Measurements from ENCODE around the gene FOXD3.

FOXD3 gene

DNA sequence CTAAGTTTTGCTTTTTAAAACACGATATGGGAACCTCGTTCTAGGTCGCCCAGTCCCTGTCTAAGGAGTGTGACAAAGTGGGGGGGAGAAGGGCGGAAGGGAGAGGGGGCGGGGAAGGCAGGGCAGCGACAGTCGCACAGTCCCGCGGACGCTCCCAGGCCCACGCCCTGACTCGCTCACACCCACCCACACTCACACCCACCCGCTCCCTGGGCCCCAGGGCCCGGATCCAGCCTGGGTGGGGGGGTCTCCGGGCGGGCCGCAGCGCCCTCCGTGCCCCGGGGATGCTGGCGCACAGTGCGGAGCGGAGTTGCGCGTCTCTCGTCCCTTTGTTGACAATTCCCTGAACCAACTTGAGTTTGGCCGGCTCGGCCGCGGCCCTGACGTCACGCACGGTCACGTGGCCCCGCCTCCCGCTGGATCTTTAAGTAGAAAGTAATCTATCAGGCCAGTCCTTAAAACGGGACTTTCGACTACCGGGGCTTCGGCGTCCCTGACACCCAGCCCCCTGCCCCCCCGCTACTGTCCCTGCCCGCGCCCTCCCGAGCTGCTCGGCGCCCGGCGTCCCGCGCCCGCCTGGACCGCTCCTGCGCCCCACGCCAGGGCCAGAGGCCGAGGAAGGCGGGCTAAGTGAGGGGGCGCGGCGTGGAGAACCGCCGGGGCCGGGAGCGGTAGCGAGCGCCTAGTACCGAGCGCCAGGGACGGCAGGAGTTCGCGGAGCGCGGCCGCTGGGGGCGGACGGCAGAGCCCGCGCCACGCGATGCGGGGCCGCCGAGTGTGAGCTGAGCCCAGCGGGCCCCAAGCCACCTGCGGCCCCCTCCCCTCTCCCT, at the start of gene FOXD3:
Gene FOXD3 (plus strand): TSS at position 454 of the 830 bp plus-strand sequence. CDS start 492 bp downstream, outside the sequence.
- DNase-seq: peak; percentile 11 to 42

DNA sequence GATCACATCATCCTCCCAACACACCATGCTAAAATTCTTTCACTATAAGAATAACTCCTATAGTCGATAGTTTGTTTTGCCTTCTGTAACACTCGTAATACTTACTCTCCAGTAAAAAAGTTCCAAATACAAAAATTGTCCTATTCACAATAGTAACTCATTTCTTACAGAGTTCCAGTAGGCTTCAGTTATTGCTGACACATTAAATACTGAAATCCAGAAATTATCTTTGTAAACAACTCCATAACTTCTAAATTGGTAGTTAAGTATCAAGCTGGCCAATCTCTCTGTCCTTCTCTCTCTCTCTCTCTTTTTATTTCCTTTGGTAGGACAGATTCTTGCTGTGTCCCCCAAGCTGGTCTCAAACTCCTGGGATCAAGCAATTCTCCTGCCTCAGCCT, 49.6 kb upstream of the FOXD3 start:
- no peak for DNase-seq

DNA sequence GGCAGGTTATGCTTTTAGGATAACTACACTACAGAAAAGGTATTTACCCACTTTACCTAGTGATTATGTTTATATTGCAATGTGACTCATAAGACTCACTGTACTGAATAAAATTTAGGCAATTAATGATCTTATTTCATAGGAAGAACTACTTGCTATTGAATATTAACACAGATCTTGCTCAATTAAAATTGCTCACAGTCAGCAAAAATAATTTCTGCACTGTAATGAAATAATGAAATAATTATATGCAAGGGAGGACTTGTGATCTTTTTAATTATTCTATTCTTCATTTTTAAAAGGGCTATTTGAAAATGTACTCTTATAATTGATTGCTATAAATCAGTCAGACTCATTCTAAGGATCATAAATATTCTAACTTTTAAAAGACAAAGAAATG, 48.0 kb upstream of the FOXD3 start:
- no peak for DNase-seq

DNA sequence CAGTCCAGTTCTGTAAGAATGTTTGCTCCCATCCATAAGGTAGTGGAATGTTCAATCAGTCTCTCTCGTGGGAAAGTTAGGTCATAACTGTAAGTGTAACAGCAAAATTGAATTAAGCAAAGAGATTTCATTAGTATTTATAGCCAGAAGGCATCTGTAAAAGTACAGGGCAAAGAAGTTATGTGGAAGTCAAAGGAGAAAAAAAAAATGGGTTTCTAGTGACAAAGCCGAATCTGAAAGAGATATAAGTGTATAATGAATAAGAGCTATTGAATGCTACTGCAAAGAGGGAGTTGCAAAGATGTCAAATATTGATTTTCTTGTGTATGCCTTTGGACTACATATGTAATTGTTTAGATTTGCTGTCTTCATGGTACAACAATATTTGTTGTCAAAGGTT, 47.4 kb upstream of the FOXD3 start:
- DNase-seq: no peak

DNA sequence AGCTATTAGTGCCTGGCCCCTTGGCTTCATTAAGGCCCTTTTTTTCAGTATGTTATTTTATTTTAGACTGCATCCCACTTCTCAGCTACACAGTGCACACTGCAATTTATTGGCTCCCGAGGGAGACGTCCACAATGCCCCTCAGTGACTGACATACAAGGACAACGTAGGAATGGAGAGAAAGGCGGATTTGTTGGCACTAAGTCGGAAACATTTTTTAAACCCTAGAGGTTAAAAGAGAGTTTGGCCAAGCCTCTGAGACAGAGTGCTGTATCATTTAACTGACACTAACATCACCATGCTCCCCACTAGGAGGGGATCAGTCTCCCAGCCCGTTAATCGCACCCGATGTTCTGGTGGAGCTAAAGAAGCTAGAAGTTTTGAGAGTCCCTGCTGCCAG, 45.7 kb upstream of the FOXD3 start:
- DNase-seq: peak; percentile 13 to 33

DNA sequence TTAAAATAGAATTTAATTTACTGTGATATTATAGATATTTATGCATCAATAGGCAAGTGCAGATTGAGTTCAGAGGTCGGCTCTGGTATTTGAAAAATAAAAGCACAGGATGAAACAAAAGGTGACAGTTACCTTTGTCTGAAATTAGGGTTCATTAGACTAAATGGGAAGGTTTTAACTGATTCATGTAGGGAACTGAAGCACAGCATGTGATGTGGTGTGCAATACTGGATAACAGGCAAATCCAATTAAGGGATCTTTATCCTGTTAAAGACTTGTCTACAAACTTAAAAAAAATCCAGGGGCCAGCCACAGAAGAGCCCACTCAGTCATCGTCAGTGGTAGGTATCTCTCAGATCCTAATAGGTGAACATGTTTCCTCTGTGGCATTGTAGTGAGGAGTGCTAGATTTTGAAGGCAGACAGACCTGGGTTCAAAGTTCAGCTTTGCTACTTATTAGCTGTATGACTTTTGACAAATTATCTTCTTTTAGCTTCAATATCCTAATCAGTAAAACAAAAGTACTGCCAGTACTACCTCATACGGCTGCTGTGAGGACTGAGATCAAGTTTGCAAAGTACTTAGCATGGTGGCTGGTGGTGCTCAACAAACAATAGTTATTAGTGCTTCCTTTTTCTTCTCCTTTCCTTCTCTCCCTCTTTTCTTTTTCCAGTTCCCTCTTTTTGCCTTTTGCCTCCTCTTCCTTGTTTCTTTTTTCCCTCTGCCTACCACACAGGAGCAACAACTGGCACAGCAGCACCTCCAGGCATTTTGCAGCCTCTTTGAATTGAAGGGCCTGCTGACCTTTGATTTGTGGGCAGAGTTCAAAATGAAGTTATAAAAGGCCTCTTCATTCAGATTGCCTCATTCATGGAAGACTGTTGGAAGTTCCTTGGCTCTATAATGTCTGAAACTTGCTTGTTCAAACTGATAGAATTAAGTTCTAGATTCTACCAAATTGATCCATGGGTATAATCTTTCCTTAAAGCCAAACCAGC, 44.9 kb upstream of the FOXD3 start:
- DNase-seq: peak in 1 of 2 experiments; percentile 40

DNA sequence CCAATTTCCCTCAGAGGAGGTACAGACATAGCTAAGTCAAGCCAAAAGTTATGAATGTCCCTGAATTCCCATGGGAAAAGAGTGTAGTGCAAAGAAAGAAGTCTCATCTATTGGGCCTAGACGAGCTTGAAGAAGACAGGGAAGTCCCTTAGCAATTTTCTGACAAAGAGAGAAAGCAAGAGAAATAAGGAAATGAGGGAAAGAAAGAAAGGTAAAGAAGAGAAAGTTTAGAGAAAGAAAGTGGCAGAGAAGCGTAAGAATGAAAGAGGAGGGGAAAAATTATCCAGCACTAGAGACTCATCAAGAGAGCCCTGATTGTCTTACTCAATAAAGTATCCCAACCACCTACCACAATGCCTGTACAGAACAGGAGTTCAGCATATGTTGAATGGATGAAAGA, 40.6 kb upstream of the FOXD3 start:
- DNase-seq: no peak

DNA sequence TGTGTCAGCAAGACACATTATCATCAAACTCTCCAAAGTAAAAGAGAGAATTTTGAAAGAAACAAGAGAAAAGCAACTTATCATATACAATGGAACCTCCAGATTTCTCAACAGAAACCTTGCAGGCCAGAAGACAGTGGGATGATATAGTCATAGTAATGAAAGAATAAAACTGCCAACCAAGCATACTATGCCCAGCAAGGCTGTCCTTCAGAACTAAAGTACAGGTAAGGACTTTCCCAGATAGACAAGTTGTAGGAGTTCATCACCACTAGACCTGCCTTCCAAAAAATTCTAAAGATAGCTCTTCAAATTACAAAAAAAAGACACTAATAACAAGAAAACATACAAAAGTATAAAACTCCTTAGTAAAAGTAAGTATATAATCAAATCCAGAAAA, 33.2 kb upstream of the FOXD3 start:
- DNase-seq: no peak

DNA sequence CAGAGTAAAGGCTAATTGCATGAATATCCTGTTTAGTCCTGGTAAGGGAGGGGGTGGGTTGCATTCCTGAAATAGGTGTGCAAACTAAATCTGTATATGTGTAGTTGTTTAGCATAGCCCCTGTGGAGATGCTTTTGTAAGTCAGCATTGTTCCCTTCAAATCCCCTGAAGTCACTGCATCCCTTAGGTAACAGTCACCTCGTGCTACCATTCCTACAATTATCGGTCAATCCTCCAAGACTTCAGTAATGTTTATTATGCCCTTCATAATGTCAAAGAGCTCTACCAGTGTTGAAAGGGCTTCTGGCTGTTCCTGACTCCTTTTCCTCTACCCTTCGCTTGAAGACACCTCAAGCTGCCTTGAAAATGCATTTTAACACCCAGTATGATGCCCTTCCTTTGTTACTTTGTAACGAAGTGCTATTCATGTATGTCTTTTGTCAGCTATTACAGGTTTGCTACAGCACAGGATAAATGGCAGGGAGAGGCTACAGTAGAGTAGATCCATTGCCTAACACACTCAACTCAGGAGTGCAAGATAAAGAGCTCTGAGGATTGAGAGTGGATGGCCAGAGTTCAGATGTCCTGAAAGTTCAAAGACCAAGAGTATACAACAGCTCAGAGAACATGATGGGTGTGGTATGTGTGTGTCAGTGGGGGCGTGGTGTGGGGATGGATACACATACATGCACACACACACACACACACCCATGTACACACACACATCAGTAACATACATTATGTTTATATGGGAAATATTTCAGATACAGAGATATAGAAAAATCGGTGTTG, 27.4 kb upstream of the FOXD3 start:
- DNase-seq: no peak

DNA sequence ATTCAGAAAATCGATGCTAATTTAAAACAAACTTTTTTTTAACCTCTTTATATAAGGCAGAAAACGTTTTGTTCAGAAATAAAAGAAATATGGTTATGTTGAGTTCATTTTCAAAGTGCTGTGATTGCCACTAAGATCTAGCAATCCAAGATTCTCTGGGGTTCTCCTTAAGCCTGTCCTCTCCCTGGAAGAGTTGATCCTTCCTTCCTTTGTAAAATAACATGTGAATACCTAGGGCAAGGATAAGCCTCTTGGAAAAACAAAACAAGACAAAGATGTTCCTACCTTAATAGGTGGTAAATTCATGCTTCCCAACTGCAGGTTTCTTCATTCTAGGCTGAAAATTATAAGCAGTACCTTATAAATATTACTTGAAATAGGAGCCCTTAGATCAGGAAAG, 18.0 kb upstream of the FOXD3 start:
- no peak for DNase-seq

DNA sequence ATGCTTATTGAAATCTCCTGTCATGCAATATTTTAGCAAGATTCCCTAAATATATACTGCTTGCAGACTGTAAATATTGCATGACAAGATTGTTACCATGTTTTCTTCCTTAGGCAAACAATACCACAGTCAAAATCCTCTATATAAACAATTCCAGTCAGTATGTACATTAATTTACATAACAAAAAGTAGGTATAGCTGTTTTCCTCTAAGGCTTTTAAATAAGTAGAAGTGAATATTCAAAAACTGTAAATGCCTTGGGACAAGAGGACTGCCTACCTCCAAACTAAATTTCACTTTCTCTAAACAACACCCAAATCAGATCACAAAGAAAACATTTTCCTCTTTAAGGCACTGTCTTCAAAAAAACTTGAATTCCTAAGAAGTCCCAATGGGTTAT, 17.3 kb upstream of the FOXD3 start:
- no peak for DNase-seq

DNA sequence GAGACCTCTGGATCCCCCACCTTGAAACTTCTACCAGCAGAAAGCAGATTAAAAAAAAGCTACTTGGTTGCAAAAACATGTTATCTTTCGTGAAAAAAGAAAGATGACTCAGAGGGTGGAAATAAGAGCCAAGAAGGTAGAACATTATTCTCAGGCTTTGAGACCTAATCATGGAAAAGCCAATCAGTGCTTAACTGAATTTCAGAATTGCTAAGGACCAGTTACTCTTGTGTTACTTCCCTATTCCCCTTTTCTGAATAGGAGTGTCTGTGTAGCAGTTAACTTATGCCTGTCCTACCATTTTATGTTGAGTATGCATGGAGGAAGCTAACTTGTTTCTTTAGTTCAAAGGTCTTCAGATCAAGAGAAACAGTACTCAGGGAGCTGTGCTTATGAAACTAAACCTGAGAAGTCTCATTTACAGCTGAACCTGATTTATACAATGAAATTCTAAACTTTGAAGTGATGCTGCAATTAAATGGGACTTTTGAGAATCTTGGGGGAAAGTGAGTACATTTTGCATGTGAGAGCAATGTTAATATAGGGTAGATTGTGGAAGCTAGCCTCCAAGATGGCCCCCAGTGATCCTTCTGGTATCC, 15.1 kb upstream of the FOXD3 start:
- DNase-seq: no peak

DNA sequence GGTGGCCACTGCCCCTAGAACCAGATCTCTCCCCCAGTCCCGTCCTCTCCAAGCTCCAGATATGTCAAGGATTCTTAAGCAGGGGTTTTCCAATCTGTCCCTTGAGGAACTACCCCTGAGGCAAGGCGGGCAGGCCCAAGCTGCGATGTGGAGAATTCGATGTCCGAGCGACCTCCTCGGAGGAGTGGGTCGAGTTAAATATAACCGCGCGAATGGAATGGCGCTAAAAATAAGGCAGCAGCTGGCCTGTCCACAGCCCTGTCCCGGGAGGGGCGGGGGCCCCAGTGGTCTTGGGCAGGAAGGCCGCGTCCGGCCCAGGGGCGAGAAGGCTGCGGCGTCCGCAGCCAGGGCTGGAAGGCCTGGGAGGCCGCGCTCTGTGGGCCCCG, 5.8 kb upstream of the FOXD3 start:
- no peak for DNase-seq

DNA sequence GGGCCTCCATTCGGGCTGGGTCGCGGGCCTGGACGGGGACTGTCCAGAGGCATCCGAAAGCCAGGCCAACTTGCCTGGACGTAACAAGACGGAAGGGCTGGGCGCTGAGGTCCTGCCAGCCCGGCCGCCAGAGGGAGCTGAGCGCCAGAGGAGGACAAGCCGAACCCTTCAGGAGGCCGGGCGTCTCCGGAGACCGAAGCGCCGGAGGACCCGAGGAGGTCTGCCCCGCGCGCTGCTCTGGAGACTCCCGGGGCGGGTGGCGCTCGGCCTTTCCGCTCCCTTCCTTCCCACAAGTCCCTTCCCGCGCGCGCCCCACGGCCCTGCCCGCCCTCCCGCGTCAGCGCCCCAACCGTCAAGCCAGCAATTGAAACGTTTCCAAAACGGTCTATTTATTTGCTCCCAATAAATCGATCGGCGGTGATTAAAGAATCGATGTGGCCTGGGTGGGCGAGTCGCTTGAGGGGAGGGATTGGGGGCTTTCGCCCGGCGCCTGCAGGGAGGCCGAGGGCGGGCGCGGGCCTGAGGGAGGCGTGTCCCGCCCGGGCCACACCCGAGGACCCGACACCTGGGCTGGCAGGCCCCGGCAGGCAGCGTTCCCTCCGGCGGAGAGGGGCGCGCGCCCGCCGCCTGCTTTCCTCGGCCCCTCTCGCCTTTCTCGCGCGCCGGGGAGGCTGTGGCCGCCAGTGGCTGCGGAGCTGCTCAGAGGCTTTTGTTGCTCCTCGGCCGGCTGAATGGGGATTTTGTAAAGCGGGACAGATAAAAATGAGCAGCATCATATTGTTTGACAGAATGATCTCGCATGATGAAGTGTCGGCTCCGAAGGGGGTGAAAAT, 5.2 kb upstream of the FOXD3 start:
- DNase-seq: peak; percentile 38 to 70

DNA sequence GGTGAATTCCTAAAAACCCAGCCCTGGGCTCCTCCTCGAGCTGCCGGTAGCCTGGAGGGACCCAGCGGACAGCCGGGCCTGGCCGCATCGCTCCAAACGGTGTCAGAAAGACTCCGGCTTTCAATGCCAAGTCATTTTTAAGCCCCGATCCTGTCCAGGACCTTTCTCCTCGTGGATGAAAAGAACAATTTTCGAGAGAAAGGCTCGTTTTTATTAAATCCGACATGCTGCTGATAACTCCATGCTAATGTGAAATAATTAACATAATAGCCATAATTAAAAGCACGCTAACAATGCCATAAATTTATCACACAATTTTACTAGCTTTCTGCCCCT, 4.6 kb upstream of the FOXD3 start:
- DNase-seq: no peak

DNA sequence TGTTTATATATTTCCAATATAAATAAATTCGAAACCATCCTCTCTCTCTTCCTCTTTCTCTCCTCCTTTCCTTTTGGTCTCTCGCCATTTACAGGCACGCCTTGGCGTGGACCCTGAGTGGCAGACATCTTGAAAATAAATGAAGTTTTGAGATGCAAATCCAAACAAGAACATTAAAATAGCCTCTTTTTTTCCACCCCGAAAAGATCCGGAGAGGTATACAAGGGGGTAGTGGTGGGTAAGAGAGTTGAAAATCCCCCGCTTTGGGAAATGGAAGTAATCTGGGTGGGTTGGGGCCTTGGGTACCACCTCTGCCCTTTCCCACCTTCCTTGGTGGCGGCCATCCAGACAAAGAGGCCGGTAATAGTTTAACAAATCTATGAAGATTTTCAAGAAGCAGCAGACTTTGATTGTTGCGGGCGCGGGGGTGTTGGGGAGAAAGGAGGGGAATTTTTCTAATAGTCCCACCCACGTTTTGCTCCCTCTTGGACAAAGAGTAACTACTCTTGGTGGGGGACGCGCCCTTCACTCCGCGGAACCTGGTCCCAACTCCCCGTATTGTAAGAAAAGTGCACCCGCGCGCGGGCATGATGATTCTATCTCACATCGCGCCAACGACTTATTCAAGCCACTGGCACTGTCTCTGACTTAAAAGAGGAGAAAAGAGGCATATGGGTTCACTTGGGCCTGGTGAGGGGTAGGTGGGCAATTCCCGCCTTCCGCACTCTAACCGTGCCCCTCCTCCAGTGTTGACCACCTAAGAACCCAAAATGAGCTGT, 4.0 kb upstream of the FOXD3 start:
- DNase-seq: no peak

DNA sequence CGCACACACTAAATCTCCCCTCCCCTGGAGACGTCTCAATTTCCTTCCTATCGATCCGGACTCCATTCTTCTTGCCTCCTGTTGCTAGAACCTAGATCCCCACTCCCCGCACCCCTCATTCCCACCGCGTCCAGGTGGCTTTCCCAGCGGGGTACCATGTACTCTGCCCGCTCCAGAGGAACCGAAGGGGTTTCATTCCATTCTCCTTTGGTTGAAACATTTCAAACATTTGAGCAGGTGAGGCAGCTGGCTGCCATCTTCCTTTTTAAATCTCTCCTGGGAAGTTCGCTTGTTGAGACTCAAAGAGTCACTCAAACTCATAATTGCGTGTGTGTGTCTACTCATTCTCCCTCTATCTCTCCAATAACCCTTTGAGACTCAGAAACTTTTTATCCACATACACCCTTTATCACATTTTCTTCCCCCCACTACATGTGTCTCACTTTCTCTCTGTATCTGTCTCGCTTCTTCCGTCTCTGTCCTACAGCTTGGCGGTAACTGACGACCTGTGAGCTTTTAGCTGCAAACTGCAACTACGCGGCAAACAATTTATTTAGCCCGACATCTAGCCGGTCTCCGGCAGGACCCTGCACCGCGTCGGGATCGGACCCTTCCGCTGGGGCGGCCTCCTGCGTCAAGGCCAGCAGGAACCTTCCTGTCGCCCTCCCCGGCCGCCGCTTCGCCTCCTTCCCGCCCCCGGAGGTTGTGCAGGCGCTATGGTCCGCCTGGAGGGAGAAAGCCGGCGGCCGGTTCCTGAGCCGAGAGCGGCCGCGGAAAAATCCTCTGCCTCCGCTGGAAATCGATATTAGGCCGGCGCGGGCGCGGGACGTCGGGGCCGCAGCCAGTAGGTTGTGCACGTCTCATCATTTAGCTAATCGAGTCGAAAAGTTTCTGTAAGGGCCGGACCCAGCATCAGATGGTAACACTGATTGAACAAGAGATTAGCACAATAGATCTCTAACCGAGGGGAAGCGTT, 3.0 kb upstream of the FOXD3 start:
- no peak for DNase-seq

DNA sequence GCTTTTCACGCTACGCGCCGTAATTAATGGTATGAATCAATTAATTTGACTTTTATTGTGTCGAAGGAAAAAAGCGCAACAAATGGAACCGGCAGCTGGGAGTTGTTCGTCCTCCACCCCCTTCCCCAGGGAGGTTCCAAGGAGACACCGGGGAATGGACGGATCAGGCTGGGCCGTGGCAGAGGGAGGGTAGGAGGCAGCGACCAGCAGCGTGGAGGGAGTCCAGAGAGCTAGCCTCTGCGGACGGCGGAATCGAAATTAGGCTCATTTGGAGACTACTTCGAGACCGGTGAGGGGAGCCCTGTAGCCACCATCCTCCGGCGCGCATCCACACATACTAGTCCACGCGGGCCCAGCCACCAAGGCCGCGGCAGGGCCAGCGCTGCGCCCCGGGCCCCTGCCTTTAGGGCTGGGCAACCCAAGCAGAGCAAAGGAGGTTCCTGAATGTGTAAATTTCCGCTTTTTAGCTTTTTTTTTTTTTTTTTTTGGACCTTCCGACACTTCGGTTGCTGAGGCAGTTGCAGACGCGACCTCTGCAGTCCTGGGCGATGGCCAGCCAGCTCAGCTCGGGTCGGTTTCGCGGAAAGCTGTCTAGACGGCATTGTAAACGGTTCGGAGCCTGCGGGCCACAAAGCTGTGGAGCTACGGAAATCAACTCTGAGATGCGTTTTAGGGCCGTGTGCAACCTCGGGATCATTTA, 2.2 kb upstream of the FOXD3 start:
- DNase-seq: no peak
